HepG2 (cell line): ENCODE measurements around the gene DNM3.

ENCODE experiments used
- TGIF2 ChIP-seq: IDR thresholded peaks from 2 replicates; pipeline ENCODE4 v1.6.1; 2016; ENCODE audit warnings: control low read depth, missing compliant biosample characterization
- ZNF136 ChIP-seq: sonication (generic); formaldehyde crosslinking; IDR thresholded peaks from 2 replicates; pipeline ENCODE4 v1.8.1; 2022; ENCODE audit warnings: low read depth, mild to moderate bottlenecking, moderate library complexity, missing genetic modification reagents
- ZZZ3 ChIP-seq: sonication (generic); formaldehyde crosslinking; IDR thresholded peaks from 2 replicates; pipeline ENCODE4 v1.4.0; 2020; ENCODE audit warnings: missing genetic modification reagents, mild to moderate bottlenecking, borderline replicate concordance
- TF ChIP-seq, protein P1 (sequence below), 2 experiments: sonication (generic) in 1 of 2; formaldehyde crosslinking in 1 of 2; IDR thresholded peaks; 2 replicates each; pipeline versions ENCODE4 v1.5.1 to v1.6.1; 2011 to 2020; ENCODE audit warnings: borderline replicate concordance in 1 of 2, low read depth in 1 of 2, low read length in 1 of 2, mild to moderate bottlenecking in 1 of 2, missing genetic modification reagents in 1 of 2, moderate library complexity in 1 of 2

DNA sequence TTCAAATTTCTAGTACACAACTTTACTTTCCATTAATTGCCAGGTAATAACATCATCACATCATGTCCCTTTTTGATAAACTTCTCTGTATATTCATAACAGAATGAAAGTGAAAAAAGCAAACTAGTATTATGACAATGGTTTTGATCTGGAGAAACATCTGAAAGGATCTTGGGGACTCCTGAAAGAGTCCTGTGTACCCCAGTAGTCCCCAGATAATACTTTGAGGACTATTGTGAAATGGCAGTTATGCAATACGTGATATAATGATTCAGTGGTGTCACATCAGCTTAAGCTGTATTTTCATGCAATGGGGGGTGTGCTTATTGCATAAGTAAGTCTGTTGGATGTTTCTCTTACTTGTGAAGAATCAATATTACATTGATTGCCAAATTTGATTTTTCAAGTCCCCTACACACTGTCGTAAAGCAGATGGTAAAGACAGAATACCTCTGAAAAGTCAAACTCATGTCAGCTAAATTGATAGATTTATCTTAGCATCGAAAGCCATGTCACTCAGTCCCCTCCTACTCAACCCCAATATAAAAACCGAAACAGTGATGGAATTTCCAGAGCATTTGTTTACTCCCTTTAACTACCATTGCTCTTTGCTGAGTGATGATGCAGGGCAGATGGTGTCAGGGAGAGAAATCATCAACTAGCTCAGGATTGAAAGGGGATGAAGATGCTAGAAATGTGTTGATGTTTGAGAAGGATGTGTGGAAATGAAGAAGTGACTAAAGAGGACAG, 432.5 kb downstream of the DNM3 start:
- TF ChIP-seq ZZZ3 (CRISPR knock-in tag) (no peak), TGIF2 (CRISPR knock-in tag) (no peak), ZNF136 (CRISPR knock-in tag) (no peak)
- TF ChIP-seq, protein P1, sequence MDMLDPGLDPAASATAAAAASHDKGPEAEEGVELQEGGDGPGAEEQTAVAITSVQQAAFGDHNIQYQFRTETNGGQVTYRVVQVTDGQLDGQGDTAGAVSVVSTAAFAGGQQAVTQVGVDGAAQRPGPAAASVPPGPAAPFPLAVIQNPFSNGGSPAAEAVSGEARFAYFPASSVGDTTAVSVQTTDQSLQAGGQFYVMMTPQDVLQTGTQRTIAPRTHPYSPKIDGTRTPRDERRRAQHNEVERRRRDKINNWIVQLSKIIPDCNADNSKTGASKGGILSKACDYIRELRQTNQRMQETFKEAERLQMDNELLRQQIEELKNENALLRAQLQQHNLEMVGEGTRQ (IDR thresholded peaks at IDR 0.05; ENCODE audit: low read depth, low read length) = no peak
- TF ChIP-seq, protein P1 (CRISPR knock-in tag; IDR thresholded peaks at IDR 0.05; ENCODE audit: borderline replicate concordance) = no peak
